Gastrocnemius medialis (tissue), 4 donors: ENCODE results near the gene FIGNL1. TPM values are rescaled to one million over a fixed set of nuclear protein-coding genes. Genes with fewer than 3 reads are reported as not detected.

ENCODE experiments used
- ATAC-seq, 2 donors: fragments of 150-250 bp; one replicate each; pipeline ENCODE4 v1.9.1; 2016
- DNase-seq, 2 donors: peaks; one replicate each; pipeline ENCODE4 v3.0.0-alpha.2; 2019
- H3K27ac ChIP-seq, 4 donors: fragments of 200-600 bp; sonication (generic); 1 replicate in 1 of 4; 2 replicates in 3 of 4; pipeline ENCODE4 v1.5.1; 2016 to 2018; ENCODE audit warnings: mild to moderate bottlenecking in 2 of 4, moderate library complexity in 1 of 4
- H3K27me3 ChIP-seq, 3 donors: fragments of 200-600 bp; sonication (generic) in 2 of 3; 1 replicate in 1 of 3; 2 replicates in 2 of 3; pipeline versions ENCODE4 v1.5.1 to v1.6.0; 2016 to 2019; ENCODE audit warnings: mild to moderate bottlenecking in 1 of 3, moderate library complexity in 1 of 3
- H3K36me3 ChIP-seq, 2 donors: fragments of 200-600 bp; sonication (generic) in 1 of 2; one replicate each; pipeline ENCODE4 v1.5.1; 2017 to 2018
- H3K4me1 ChIP-seq, 2 donors: fragments of 200-600 bp; sonication (generic) in 1 of 2; one replicate each; pipeline ENCODE4 v1.5.1; 2016 to 2017; ENCODE audit warnings: mild to moderate bottlenecking in 2 of 2
- H3K4me3 ChIP-seq, 4 donors: fragments of 200-600 bp; sonication (generic) in 3 of 4; 1 replicate in 1 of 4; 2 replicates in 3 of 4; pipeline ENCODE4 v1.5.1; 2016 to 2019; ENCODE audit warnings: mild to moderate bottlenecking in 2 of 4
- H3K9me3 ChIP-seq, 3 donors: fragments of 200-600 bp; sonication (generic) in 2 of 3; 1 replicate in 1 of 3; 2 replicates in 2 of 3; pipeline ENCODE4 v1.5.1; 2016 to 2019
- POLR2A ChIP-seq, 2 donors: fragments of 450-650 bp; IDR thresholded peaks; one replicate each; pipeline ENCODE4 v1.6.1; 2017; ENCODE audit warnings: antibody characterized with exemption in 2 of 2, mild to moderate bottlenecking in 2 of 2, moderate library complexity in 2 of 2
- in situ Hi-C, 4 donors: fragments of 200-750 bp; cut with MboI; loops; one replicate each; pipeline versions ENCODE4 v1.15.0 to v1.8.0; 2017; ENCODE audit warnings: low sequenced_read_pairs in 4 of 4
- intact Hi-C: fragments of 100-400 bp; cut with DNase I; formaldehyde crosslinking; loops from one replicate; pipeline ENCODE4 v1.15.1; 2023; ENCODE audit warnings: low total_unique reads
- total RNA-seq, 4 donors: library from RNA; depleted of rRNA; stranded (reverse); fragments of >200 nt; gene quantifications; one replicate each; pipeline versions ENCODE4 v1.1.0 to v1.2.3, GENCODE V29; 2016
- TF ChIP-seq, protein P1 (sequence below), 5 experiments: fragments of 450-650 bp in 3 of 5; fragments of 200-600 bp in 2 of 5; sonication (generic) in 2 of 5; IDR thresholded peaks in 4 of 5; conservative IDR thresholded peaks in 1 of 5; 1 replicate in 4 of 5; 2 replicates in 1 of 5; pipeline ENCODE4 v1.5.1; 2016 to 2019; ENCODE audit warnings: antibody characterized with exemption in 5 of 5, mild to moderate bottlenecking in 3 of 5, moderate library complexity in 3 of 5

FIGNL1 gene
- total RNA-seq, 4 donors from 2014 or later, result 2.3 to 9.2 (median 6.2) TPM

GRCh38 chr7:50449501-50449880, 659 bp downstream of the FIGNL1 start:
- H3K27ac ChIP-seq, result peak overlapping the region; percentile 69 to 83 (median 80)
- H3K9me3 ChIP-seq, result no peaks in the 10 kb centered on the region
- DNase-seq, result no peak
- H3K36me3 ChIP-seq, result peaks cover 0 to 22% of the 10 kb centered on the region in 2 donors
- no peaks in the 10 kb centered on the region for H3K27me3 ChIP-seq
- peak overlapping the region; percentile 65 to 87 (median 82) for H3K4me3 ChIP-seq
- peak in 1 of 2 donors; percentile 2 for ATAC-seq
- peaks cover 15 to 16% of the 10 kb centered on the region in 2 donors for H3K4me1 ChIP-seq
- intact Hi-C loops (no loop called here), in situ Hi-C loops (no loop called here)
- TF ChIP-seq, protein P1, sequence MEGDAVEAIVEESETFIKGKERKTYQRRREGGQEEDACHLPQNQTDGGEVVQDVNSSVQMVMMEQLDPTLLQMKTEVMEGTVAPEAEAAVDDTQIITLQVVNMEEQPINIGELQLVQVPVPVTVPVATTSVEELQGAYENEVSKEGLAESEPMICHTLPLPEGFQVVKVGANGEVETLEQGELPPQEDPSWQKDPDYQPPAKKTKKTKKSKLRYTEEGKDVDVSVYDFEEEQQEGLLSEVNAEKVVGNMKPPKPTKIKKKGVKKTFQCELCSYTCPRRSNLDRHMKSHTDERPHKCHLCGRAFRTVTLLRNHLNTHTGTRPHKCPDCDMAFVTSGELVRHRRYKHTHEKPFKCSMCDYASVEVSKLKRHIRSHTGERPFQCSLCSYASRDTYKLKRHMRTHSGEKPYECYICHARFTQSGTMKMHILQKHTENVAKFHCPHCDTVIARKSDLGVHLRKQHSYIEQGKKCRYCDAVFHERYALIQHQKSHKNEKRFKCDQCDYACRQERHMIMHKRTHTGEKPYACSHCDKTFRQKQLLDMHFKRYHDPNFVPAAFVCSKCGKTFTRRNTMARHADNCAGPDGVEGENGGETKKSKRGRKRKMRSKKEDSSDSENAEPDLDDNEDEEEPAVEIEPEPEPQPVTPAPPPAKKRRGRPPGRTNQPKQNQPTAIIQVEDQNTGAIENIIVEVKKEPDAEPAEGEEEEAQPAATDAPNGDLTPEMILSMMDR (IDR thresholded peaks at IDR 0.05 in 4 of 5, conservative IDR thresholded peaks at IDR 0.05 in 1 of 5), result no peak
- no peak for TF ChIP-seq POLR2A (IDR thresholded peaks at IDR 0.05)

GRCh38 chr7:50448823-50449222, 1.3 kb downstream of the FIGNL1 start:
- no peak for TF ChIP-seq POLR2A (IDR thresholded peaks at IDR 0.05)
- TF ChIP-seq, protein P1 (IDR thresholded peaks at IDR 0.05 in 4 of 5, conservative IDR thresholded peaks at IDR 0.05 in 1 of 5), result no peak
- intact Hi-C loops (no loop called here), in situ Hi-C loops (no loop called here)
- Histone ChIP-seq H3K27ac (no peak overlapping the region), H3K4me1 (peaks cover 15 to 16% of the 10 kb centered on the region in 2 donors), H3K27me3 (no peaks in the 10 kb centered on the region), H3K36me3 (peaks cover 0 to 22% of the 10 kb centered on the region in 2 donors), H3K9me3 (no peaks in the 10 kb centered on the region), H3K4me3 (no peak overlapping the region)
- ATAC-seq (no peak), DNase-seq (no peak)

DNA sequence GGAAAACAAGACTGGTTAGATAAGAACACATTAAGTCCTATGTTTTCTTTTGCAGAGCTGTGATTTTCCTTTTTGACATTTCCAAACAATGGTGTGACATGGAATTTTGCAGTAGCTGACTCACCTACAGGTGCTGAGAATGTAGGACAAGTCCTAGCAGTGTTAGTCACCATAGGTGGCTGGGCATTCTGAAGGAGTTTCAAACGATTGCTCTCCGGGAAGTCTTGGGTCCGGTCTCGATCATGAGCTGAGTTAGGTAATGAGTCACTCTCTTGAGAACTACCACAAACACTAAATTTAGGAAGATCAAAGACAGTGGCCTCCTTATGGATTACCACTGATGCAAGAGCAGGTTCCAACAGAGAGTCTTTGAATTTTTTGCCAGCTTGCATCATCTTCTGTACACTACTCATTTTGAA, 3.6 kb downstream of the FIGNL1 start:
- no peaks in the 10 kb centered on the region for H3K27me3 ChIP-seq
- H3K9me3 ChIP-seq, result no peaks in the 10 kb centered on the region
- peaks cover 15 to 16% of the 10 kb centered on the region in 2 donors for H3K4me1 ChIP-seq
- H3K36me3 ChIP-seq, result peaks cover 0 to 22% of the 10 kb centered on the region in 2 donors
- no peak overlapping the region for H3K4me3 ChIP-seq
- ATAC-seq, result no peak
- TF ChIP-seq POLR2A (IDR thresholded peaks at IDR 0.05), result no peak
- TF ChIP-seq, protein P1 (IDR thresholded peaks at IDR 0.05 in 4 of 5, conservative IDR thresholded peaks at IDR 0.05 in 1 of 5), result no peak
- intact Hi-C loops (no loop called here), in situ Hi-C loops (no loop called here)
- no peak for DNase-seq
- no peak overlapping the region for H3K27ac ChIP-seq

DNA sequence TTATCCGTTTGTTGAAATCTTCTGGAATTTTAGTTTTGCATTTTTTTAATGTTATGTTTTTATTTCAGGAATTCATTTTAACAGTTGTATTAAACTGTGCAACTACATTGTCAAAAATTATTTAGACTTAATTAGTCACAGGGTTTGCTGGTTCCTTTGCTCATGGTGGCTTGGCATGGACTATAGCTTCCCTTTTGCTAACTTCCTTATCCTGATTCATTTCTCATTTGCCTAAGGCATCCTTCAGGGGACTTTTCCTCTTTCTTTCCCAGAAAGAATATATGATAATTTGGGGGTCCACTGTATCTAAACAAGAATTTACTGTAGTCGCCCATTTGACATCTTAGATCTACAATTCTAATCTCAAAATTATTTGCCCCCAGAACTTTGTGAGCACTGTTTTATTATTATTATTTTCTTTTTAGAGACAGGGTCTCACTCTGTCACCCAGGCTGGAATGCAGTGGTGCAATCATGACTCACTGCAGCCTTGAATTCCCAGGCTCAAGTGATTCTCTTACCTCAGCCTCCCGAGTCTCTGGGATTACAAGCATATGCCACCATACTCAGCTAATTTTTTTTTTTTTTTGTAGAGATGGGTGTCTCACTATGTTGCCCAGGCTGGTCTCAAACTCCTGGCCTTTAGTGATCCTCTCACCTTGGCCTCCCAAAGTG, 13.9 kb downstream of the FIGNL1 start:
- no peaks in the 10 kb centered on the region for H3K4me1 ChIP-seq
- H3K27ac ChIP-seq, result no peak overlapping the region
- in situ Hi-C loops, result no loop called here
- H3K4me3 ChIP-seq, result no peak overlapping the region
- no peaks in the 10 kb centered on the region for H3K9me3 ChIP-seq
- TF ChIP-seq, protein P1 (IDR thresholded peaks at IDR 0.05 in 4 of 5, conservative IDR thresholded peaks at IDR 0.05 in 1 of 5), result no peak
- intact Hi-C loops, result no loop called here
- no peak for ATAC-seq
- no peaks in the 10 kb centered on the region for H3K27me3 ChIP-seq
- no peak for DNase-seq
- peaks cover 0 to 11% of the 10 kb centered on the region in 2 donors for H3K36me3 ChIP-seq
